Sciatic nerve (tissue), 2 donors: ENCODE measurements around the gene CFDP1. TPM values are rescaled to one million over a fixed set of nuclear protein-coding genes. Genes with fewer than 3 reads are reported as not detected.

Experiments
- ATAC-seq: fragments of 200-7000 bp; cut with Tn5 transposase; one replicate; pipeline ENCODE4 v1.9.1; 2020; ENCODE audit warnings: mild to moderate bottlenecking, moderate library complexity
- DNase-seq: peaks from one replicate; pipeline ENCODE4 v3.0.0-alpha.2; 2020; ENCODE audit warnings: low spot score
- intact Hi-C: fragments of 100-400 bp; cut with DNase I; formaldehyde crosslinking; loops from one replicate; pipeline ENCODE4 v1.14.2; 2022
- total RNA-seq: library from RNA; stranded (reverse); fragmentation: NEBNext Ultra II Directional; extraction: Animal tissue kit (Norgen Biotek cat#: 25700); gene quantifications from one replicate; pipeline ENCODE4 v1.2.1, GENCODE V29; 2021
- donor health status: DM: no; HTN: no; CAD: no.
- donor health status: DM: no; HTN: no; CAD: no.

CFDP1 gene
- total RNA-seq, 1 donor from 2014 or later = 73.7 TPM

DNA sequence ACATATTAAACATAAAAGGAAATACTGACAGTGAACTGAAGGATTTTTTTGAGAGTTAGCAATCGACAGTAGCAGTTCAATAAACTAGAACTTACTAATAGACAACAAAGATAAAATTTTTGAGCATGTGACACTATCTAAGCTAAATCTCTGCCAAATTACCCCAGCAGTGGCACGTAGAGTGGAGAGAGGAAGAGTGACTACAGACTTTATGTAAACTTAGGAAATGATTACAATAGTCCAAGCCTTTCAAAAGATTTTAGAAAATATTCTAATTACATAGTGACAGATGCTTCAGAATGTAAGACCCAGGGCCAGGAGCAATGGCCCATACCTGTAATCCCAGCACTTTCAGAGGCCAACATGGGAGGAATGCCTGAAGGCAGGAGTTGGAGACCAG is 52.4 kb downstream of the CFDP1 start:
- ATAC-seq (no peak), DNase-seq (no peak)
- intact Hi-C loops = loop anchor here (10.0 kb wide), 1 partner anchor 146 kb away; no protein-coding TSS in a partner anchor

DNA sequence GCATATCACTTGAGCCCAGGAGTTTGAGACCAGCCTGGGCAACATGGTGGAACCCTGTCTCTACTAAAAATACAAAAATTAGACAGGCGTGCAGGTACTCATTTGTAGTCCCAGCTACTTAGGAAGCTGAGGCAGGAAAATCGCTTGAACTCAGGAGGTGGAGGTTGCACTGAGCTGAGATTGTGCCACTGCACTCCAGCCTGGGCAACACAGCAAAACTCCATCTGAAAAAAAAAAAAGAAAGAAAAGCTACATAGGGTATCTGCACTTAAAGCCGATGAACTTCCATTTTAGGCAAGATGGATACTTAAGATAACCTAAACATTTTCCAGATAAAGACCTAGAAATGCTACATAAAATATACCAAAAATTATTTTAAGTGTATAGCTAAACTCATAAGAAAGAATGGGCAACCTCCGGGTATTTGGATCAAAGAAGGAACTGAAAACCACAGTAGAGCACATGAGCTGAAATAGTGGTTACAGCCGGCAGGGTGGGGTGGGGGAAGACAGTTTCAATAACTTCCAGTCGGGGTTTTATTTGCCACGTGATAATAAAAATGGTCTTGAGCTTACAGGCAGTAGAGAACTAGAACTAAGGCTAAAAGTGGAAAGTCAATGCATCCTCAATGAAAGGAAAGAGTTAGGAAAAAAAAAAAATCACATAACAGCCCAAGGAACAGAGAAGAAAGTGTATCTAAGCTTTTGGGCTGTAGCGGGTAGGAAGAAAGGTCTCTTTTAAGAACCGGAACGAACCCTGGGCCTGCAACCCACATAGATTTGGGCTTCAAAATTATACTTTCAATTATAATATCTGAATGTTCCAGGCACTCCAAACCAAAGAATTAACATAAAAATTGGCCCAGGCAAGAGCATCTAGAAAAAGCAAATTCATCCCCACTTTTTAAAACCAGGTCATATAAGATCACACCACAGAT is 53.1 kb downstream of the CFDP1 start:
- DNase-seq = no peak
- intact Hi-C loops = loop anchor here (10.0 kb wide), 1 partner anchor 145 kb away; no protein-coding TSS in a partner anchor
- ATAC-seq = peak; percentile 64

DNA sequence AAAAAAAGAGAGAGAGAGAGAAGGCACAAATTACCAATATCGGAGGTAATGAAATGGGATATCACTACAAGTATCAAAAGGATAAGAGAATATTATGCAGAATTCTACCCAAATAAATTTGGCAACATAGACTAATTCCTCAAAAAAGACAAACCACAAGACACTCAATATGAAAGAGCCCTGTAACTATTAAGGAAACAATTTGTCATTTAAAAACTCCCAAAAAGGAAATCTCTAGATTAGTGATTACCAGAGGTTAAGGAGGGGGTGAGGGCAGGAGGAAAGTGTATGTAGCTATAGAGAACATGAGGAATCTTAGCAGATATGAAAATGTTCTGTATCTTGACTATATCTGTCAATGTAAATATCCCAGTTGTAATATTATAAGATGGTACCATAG is 54.0 kb downstream of the CFDP1 start:
- intact Hi-C loops = no loop called here
- ATAC-seq (no peak), DNase-seq (no peak)

DNA sequence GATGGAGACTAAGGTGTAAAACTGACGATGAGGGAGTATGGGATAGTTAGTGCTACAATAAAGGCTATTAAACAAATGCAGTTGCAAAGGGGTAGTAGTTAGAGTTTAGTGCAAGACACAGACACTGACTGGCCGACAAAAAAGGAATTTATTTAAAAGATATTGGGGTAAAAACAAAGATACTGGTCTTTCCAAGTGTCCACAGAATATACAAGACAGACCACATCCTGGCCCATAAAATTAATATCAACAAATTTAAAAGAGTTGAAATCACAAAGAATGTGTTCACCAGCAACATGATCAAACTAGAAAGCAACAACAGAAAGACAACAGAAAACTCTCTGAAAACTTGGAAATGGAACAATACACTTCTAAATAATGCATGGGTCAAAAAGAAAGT is 54.7 kb downstream of the CFDP1 start:
- intact Hi-C loops = no loop called here
- no peak for DNase-seq
- ATAC-seq = no peak

GRCh38 chr16:75377729-75378386 is 55.4 kb downstream of the CFDP1 start:
- ATAC-seq = peak; percentile 44
- intact Hi-C loops = no loop called here
- DNase-seq = no peak

DNA sequence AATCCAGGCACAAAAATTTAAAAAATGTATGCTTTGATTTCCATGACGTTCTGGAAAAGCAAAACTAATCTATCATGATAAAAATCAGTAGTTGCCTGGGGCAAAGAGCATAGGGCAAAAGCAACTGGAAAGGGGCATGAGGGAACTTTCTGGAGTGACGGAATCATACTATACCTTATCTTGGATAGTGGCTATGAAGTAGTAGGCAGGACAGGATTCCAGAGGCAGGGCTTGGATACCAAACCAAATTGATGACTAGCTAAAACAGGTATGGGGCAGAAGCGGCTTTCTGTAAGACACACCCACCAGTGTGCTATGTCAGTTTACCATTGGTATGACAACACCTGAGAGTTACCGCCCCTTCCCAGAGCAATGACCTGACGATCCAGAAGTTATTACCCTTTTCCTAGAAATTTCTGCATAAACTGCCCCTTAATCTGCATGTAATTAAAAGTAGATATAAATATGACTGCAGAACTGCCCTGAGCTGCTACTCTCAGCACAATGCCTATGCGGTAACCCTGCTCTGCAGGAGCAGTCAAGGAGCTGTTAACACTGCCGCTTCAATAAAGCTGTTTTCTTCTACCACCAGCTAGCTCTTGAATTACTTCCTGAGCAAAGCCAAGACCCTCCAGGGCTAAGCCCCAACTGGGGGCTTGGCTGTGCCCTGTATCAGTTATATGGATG is 56.7 kb downstream of the CFDP1 start:
- no peak for ATAC-seq
- intact Hi-C loops = no loop called here

GRCh38 chr16:75374388-75374787 is 58.9 kb downstream of the CFDP1 start:
- ATAC-seq (no peak), DNase-seq (no peak)
- intact Hi-C loops = no loop called here

More for the DNA sequence above, 56.7 kb downstream of the CFDP1 start:
- no peak for DNase-seq

DNA sequence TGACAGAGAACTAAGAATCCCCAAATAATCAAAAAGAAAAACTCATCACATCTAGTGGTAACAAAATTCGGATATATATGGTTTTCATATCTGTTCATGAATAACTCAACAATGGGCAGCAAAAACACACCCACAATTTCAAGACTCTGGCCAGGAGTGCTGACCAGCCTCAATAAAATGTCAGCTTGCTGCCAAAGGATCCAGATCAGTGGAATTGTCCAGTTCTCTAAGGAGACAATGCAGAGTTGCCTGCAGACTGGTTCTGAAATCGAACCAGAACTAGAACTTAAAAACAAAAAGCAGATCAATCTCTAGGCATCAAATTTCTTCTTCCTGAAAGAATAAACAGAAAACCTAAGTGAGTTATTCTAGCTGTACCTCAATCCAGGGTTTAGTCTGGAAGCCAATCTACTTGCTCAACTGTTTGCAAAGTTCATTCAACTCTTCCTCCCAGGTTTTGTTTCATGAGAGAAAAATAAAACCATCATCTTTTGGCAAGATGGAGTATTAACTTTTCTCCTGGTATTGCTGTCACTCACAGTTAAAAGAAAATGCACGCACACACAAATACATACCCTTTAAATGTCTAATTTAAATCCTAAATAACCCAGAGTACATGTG is 61.0 kb downstream of the CFDP1 start:
- ATAC-seq (no peak), DNase-seq (no peak)

GRCh38 chr16:75371171-75371570 is 62.1 kb downstream of the CFDP1 start:
- DNase-seq = no peak
- no peak for ATAC-seq
- intact Hi-C loops = no loop called here

More for the DNA sequence above, 61.0 kb downstream of the CFDP1 start:
- intact Hi-C loops = no loop called here

- intact Hi-C loops = no loop called here
- ATAC-seq = no peak
- DNase-seq = no peak
Measured at GRCh38 chr16:75364286-75364791, 69.0 kb downstream of the CFDP1 start.

DNA sequence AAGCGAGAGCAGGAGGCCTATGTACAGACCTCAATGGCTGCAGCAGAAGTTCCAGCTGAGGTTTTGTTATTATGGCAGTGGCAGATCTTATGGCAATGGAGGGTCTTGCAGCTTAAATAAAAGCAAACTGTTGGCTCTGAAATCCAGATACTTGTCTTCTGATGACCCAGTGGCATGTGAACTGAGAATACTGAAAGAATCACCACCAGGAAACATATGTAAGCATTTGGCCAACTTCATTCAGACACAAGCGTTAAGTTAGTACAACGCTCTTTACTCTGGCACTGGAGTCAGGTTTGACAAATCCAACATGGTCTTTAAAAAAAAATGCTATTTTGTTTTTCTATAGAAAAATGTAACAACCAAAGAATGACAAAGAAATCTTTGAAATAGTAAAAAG is 70.5 kb downstream of the CFDP1 start:
- no peak for ATAC-seq
- intact Hi-C loops = no loop called here
- no peak for DNase-seq

DNA sequence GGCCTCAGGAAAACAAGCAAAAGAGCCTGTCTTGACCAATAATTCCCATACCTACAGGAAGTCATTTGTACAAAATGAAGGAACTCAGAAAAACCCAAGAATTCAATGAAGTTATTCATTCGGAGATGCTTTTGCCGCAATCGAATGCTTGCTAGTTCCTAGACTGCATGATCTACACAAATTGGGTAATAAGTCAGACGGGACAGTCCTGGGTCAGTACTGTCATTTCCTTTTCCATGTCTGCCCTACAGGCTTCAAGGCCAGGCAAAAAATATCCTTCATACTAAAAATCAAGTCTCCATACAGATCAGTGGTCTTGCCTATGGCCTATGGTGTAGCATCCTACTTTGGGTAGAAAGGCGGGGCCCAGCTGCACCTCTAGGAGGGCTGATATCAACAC is 71.4 kb downstream of the CFDP1 start:
- ATAC-seq = no peak
- intact Hi-C loops = no loop called here
- DNase-seq = no peak

GRCh38 chr16:75354170-75354569 is 79.1 kb downstream of the CFDP1 start:
- no peak for ATAC-seq
- DNase-seq = no peak
- intact Hi-C loops = no loop called here

- no peak for ATAC-seq
- intact Hi-C loops = no loop called here
Measured at GRCh38 chr16:75351183-75351582, 82.1 kb downstream of the CFDP1 start.

GRCh38 chr16:75345711-75346110 is 87.6 kb downstream of the CFDP1 start:
- ATAC-seq = no peak

More at GRCh38 chr16:75351183-75351582, 82.1 kb downstream of the CFDP1 start:
- no peak for DNase-seq

DNA sequence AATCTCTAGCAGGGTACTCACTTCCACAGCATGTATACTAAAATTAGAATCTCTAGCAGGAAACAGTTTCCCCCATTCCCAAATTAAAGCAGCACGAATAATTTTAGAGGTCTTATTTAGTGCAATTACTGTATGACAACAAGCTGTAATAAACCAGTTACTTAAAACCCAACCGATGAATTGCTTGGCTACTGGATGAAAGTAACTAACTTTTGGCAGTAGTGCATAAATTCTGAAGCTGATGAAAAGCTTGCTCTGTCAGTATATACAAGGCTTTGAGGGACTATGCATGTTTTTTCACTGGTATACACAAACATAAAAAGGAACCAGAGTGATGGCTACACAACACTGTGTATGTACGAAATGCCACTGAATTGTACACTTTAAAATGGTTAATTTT is 89.4 kb downstream of the CFDP1 start:
- DNase-seq = no peak
- ATAC-seq = no peak
- intact Hi-C loops = no loop called here

More at GRCh38 chr16:75345711-75346110, 87.6 kb downstream of the CFDP1 start:
- DNase-seq = no peak
- intact Hi-C loops = no loop called here

DNA sequence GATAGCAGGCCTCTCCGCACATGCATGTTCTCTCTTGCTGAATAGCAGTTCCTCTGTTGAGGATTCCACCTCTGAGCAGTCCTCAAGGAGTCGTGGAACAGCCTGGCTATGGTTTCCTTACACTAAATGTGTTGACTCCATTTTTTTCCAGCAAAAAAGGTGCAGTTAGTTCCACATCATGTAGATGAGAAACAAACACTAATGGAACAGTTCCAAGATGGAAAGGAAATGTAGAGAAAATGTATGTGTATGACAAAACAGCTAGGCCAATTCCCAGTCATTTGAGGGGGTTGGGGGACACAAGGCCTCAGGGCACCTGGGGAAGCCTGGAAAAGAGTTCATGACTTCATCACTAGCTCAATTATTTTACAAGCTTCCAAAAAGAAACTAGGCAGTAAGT is 90.0 kb downstream of the CFDP1 start:
- intact Hi-C loops = no loop called here
- no peak for DNase-seq
- no peak for ATAC-seq

GRCh38 chr16:75342308-75342811 is 90.9 kb downstream of the CFDP1 start:
- ATAC-seq (peak; percentile 32), DNase-seq (no peak)
- intact Hi-C loops = no loop called here
